K562 (cell line): Measurements from ENCODE around the gene RNMT. TPM values are rescaled to one million over a fixed set of nuclear protein-coding genes. Genes with fewer than 3 reads are reported as not detected.

Experiments used
- ATAC-seq: fragments of 200-7000 bp; cut with Tn5 transposase; 3 replicates; pipeline ENCODE4 v1.9.1; 2020; ENCODE audit warnings: moderate library complexity
- BruUV-seq: library from RNA; stranded (reverse); fragments of 400-500 nt; replicated peaks from 2 replicates; lab custom pipeline; 2021; lab: Mats Ljungman, UMichigan
- CTCF ChIA-PET: fragments of 300-600 bp; formaldehyde crosslinking; extraction: SDS; loops from one replicate; lab custom pipeline; 2021; ENCODE audit warnings: low intra/inter-chr PET ratio; lab: Yijun Ruan, JAX
- POLR2A ChIA-PET: fragments of 300-600, 350-650 bp; sonication (Branson Sonifier 250); formaldehyde crosslinking; extraction: SDS; loops from one replicate; lab custom pipeline; 2021; ENCODE audit warnings: antibody characterized with exemption, inconsistent platforms; lab: Yijun Ruan, JAX
- DNase-seq, 4 experiments: peaks; one replicate each; pipeline versions ENCODE4 v3.0.0 to v3.0.0-alpha.2; 2011 to 2018; ENCODE audit warnings: low spot score in 3 of 4, mixed read lengths in 3 of 4; ENCODE audit errors: extremely low read depth in 1 of 4
- FAIRE-seq: peaks from 2 replicates; lab custom pipeline; 2011; peaks lifted over from hg19 to GRCh38; lab: Jason Lieb, UNC
- H2AFZ ChIP-seq: 2 replicates; pipeline ENCODE4 v1.6.0; 2011; ENCODE audit warnings: low read depth, low read length, control low read depth, inconsistent platforms
- H3K27ac ChIP-seq: fragments of 200-600 bp; 3 replicates; pipeline ENCODE4 v1.8.0; 2011; ENCODE audit warnings: low read depth, mild to moderate bottlenecking, control low read depth, inconsistent platforms, low read length, moderate library complexity, mixed read lengths; ENCODE audit errors: extremely low read depth
- H3K27me3 ChIP-seq, 2 experiments: fragments of 300-600 bp in 1 of 2; 2 replicates in 1 of 2; 3 replicates in 1 of 2; pipeline versions ENCODE4 v1.6.0 to v1.8.0; 2011; ENCODE audit warnings: inconsistent platforms in 2 of 2, low read length in 2 of 2, mild to moderate bottlenecking in 1 of 2, mixed read lengths in 1 of 2, moderate library complexity in 1 of 2; ENCODE audit not compliant: control insufficient read depth in 2 of 2, insufficient read depth in 2 of 2
- H3K36me3 ChIP-seq: fragments of 300-600 bp; 3 replicates; pipeline ENCODE4 v1.8.0; 2011; ENCODE audit warnings: mild to moderate bottlenecking, low read length, inconsistent platforms; ENCODE audit not compliant: control insufficient read depth, insufficient read depth
- H3K4me1 ChIP-seq, 2 experiments: fragments of 200-600 bp in 1 of 2; replicated peaks in 1 of 2; 2 replicates in 1 of 2; 3 replicates in 1 of 2; pipeline versions ENCODE4 v1.5.1 to v1.8.0; 2011; ENCODE audit warnings: inconsistent platforms in 2 of 2, low read length in 2 of 2, mild to moderate bottlenecking in 1 of 2, mixed read lengths in 1 of 2, moderate library complexity in 1 of 2; ENCODE audit not compliant: control insufficient read depth in 2 of 2, insufficient read depth in 2 of 2
- H3K4me2 ChIP-seq: 2 replicates; pipeline ENCODE4 v1.6.1; 2011; ENCODE audit warnings: low read length, control low read depth, inconsistent platforms, mixed read lengths; ENCODE audit not compliant: insufficient read depth
- H3K4me3 ChIP-seq: fragments of 200-600 bp; sonication (generic), shearing (Covaris generic); 2 replicates; pipeline ENCODE4 v1.5.1; 2016; ENCODE audit warnings: control low read depth, inconsistent platforms
- H3K79me2 ChIP-seq: fragments of 200-600 bp; 3 replicates; pipeline ENCODE4 v1.8.0; 2011; ENCODE audit warnings: low read length, inconsistent platforms; ENCODE audit not compliant: control insufficient read depth, insufficient read depth
- H3K9ac ChIP-seq, 2 experiments: 2 replicates each; pipeline versions ENCODE4 v1.6.0 to v1.6.1; 2011; ENCODE audit warnings: low read depth in 2 of 2, low read length in 2 of 2, control low read depth in 1 of 2, inconsistent platforms in 1 of 2, mild to moderate bottlenecking in 1 of 2, mixed read lengths in 1 of 2; ENCODE audit not compliant: insufficient read depth in 1 of 2
- H3K9me1 ChIP-seq: one replicate; pipeline ENCODE4 v1.6.0; 2011; ENCODE audit warnings: inconsistent platforms, mild to moderate bottlenecking, low read length, moderate library complexity; ENCODE audit not compliant: control insufficient read depth, insufficient read depth
- H3K9me3 ChIP-seq: replicated peaks from 2 replicates; pipeline ENCODE4 v1.5.1; 2011; ENCODE audit warnings: low read depth, low read length, inconsistent platforms; ENCODE audit not compliant: control insufficient read depth, insufficient read depth
- H4K20me1 ChIP-seq: replicated peaks from 2 replicates; pipeline ENCODE4 v1.6.1; 2011; ENCODE audit warnings: low read length, inconsistent platforms, mixed read lengths; ENCODE audit not compliant: control insufficient read depth, insufficient read depth
- CBFB ChIP-seq: sonication (generic); formaldehyde crosslinking; IDR thresholded peaks from 2 replicates; pipeline ENCODE4 v1.4.0; 2020; ENCODE audit warnings: mild to moderate bottlenecking, missing genetic modification reagents
- ZC3H8 ChIP-seq: fragments of 450-650 bp; IDR thresholded peaks from 2 replicates; pipeline ENCODE4 v1.6.1; 2017
- WGBS: fragments of 100-300 bp; shearing (Covaris generic); methylation state at CpG from one replicate; pipeline ENCODE4 v1.1.6; 2016; ENCODE audit warnings: low coverage, mixed read lengths; ENCODE audit not compliant: insufficient coverage; ENCODE audit errors: missing lambda C conversion rate; 5-methylcytosine and 5-hydroxymethylcytosine counted together
- in situ Hi-C: fragments of 300-500 bp; cut with MboI; formaldehyde crosslinking; loops from 4 replicates; pipeline ENCODE4 v1.15.0; 2018; ENCODE audit warnings: inconsistent platforms, mixed read lengths
- intact Hi-C: fragments of 100-400 bp; cut with micrococcal nuclease; formaldehyde crosslinking; loops from 2 replicates; pipeline ENCODE4 v1.14.2; 2022
- polyA plus RNA-seq, 8 experiments: library from polyadenylated mRNA; depleted of rRNA in 4 of 8; stranded (reverse) in 5 of 8; unstranded in 3 of 8; fragments of >200 nt; fragmentation: Nextera tagmentation in 2 of 8; fragmentation: Illumina TruSeq in 1 of 8; extraction: Ambion mirVana in 2 of 8; extraction: Trizol in 1 of 8; gene quantifications; 2 replicates each; pipeline versions ENCODE4 v1.2.1 to v1.2.3, GENCODE V29; 2011 to 2014; ENCODE audit warnings: inconsistent platforms in 1 of 8, missing spikeins in 1 of 8
- total RNA-seq, 7 experiments: library from RNA; depleted of rRNA in 6 of 7; stranded (reverse); fragments of >200 nt in 6 of 7; fragmentation: Illumina TruSeq in 2 of 7; extraction: Trizol in 2 of 7; gene quantifications; 2 replicates each; pipeline versions ENCODE4 v1.2.1 to v1.2.3, GENCODE V29; 2011 to 2021; ENCODE audit warnings: low replicate concordance in 1 of 7
- TF ChIP-seq, protein P1 (sequence below), 2 experiments: fragments of 450-650 bp; conservative IDR thresholded peaks; 2 replicates each; pipeline ENCODE4 v1.6.1; 2017; ENCODE audit warnings: mild to moderate bottlenecking in 2 of 2, moderate library complexity in 2 of 2
- TF ChIP-seq, protein P2 (sequence below): sonication (generic); formaldehyde crosslinking; IDR thresholded peaks from 2 replicates; pipeline ENCODE4 v1.8.0; 2022; ENCODE audit warnings: mild to moderate bottlenecking, missing genetic modification reagents

RNMT gene
- total and polyA plus RNA-seq, 9 of the 15 experiments (the other 6 are each of a cell fraction or from before 2014, with no cell fraction given) = 20.2 to 63.4 (median 34.1) TPM

DNA sequence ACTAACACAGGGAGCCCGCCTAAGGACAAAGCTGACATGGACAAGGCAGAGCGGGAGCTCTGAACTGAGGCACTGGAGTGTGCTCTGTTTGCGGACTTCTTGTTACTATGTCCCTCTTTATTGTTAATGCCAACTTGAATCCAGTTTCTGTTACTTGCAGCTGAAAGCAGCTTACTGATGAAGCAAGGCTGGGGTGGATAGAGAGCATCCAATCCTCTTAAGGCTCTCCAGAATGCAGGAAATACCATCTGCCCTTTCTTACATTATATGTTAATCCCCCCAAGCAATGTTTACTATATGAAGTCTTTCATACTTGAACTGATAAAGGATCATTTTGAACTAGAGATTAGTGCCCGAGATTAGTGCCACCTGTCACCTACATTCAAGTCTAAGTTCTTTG lies 9.6 kb upstream of the RNMT start:
- in situ Hi-C loops = no loop called here
- Histone ChIP-seq H3K79me2 (peaks cover 98% of the 10 kb centered on the region), H2AFZ (no peak overlapping the region), H3K36me3 (peaks cover 18% of the 10 kb centered on the region; the same call in 2 of the 3 replicates), H3K9me3 (no peaks in the 10 kb centered on the region; the same call in 1 of the 2 replicates), H4K20me1 (0 out of 2 replicates have a peak, but pooled peaks cover 4% of the 10 kb centered on the region), H3K9me1 (no peaks in the 10 kb centered on the region), H3K4me3 (no peak overlapping the region), H3K4me1 (no peaks in the 10 kb centered on the region; a peak in 2 of 5 replicates), H3K27me3 (no peaks in the 10 kb centered on the region), H3K27ac (no peak overlapping the region), H3K4me2 (no peak overlapping the region), H3K9ac (no peak overlapping the region)
- FAIRE-seq (no peak), DNase-seq (no peak), ATAC-seq (no peak)
- POLR2A ChIA-PET = no interaction called here
- no peak for TF ChIP-seq ZC3H8
- no TSS peak for BruUV-seq
- intact Hi-C loops = no loop called here
- CTCF ChIA-PET = no interaction called here
- 95% methylated on average over 4 of the region's 4 CpGs for WGBS

DNA sequence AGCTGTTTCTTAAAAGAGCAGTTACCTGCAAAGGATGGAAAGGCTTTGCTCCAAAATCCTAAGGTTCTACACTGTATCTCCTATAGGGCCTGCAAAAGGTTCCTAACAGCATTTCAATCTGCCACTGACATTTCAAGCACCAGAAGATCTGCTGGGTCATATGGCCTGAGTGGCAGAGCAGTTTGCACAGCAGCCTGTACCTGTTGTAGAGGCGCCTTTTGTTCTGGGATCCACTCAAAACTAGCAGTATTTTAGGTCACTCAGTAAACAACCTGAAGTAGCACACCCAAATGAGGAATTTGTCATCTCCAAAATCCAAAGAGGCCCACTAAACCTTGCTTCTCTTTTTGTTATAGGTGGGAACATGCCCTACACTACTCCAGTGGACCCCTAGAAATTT lies 6.3 kb upstream of the RNMT start:
- Histone ChIP-seq H3K27ac (no peak overlapping the region), H3K4me1 (peaks cover 5 to 9% of the 10 kb centered on the region in 2 experiments; a peak in 3 of 5 replicates), H4K20me1 (no peaks in the 10 kb centered on the region; the same call in 1 of the 2 replicates), H3K9me3 (no peaks in the 10 kb centered on the region; the same call in 1 of the 2 replicates), H2AFZ (no peak overlapping the region), H3K9ac (no peak overlapping the region), H3K27me3 (no peaks in the 10 kb centered on the region), H3K4me2 (no peak overlapping the region), H3K4me3 (no peak overlapping the region), H3K9me1 (no peaks in the 10 kb centered on the region), H3K79me2 (peaks cover 100% of the 10 kb centered on the region), H3K36me3 (peaks cover 28% of the 10 kb centered on the region; the same call in 2 of the 3 replicates)
- no peak for DNase-seq
- no peak for FAIRE-seq
- ATAC-seq = no peak
- POLR2A ChIA-PET = no interaction called here
- CTCF ChIA-PET = no interaction called here
- TF ChIP-seq, protein P1, sequence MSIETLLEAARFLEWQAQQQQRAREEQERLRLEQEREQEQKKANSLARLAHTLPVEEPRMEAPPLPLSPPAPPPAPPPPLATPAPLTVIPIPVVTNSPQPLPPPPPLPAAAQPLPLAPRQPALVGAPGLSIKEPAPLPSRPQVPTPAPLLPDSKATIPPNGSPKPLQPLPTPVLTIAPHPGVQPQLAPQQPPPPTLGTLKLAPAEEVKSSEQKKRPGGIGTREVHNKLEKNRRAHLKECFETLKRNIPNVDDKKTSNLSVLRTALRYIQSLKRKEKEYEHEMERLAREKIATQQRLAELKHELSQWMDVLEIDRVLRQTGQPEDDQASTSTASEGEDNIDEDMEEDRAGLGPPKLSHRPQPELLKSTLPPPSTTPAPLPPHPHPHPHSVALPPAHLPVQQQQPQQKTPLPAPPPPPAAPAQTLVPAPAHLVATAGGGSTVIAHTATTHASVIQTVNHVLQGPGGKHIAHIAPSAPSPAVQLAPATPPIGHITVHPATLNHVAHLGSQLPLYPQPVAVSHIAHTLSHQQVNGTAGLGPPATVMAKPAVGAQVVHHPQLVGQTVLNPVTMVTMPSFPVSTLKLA (conservative IDR thresholded peaks at IDR 0.05) = no peak
- TF ChIP-seq, protein P2, sequence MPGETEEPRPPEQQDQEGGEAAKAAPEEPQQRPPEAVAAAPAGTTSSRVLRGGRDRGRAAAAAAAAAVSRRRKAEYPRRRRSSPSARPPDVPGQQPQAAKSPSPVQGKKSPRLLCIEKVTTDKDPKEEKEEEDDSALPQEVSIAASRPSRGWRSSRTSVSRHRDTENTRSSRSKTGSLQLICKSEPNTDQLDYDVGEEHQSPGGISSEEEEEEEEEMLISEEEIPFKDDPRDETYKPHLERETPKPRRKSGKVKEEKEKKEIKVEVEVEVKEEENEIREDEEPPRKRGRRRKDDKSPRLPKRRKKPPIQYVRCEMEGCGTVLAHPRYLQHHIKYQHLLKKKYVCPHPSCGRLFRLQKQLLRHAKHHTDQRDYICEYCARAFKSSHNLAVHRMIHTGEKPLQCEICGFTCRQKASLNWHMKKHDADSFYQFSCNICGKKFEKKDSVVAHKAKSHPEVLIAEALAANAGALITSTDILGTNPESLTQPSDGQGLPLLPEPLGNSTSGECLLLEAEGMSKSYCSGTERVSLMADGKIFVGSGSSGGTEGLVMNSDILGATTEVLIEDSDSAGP (CRISPR knock-in tag) = no peak
- no peak for TF ChIP-seq CBFB (CRISPR knock-in tag)
- in situ Hi-C loops = no loop called here
- 83% methylated on average over 1 of the region's 1 CpG for WGBS
- intact Hi-C loops = no loop called here
- no TSS peak for BruUV-seq
